ENCODE data around the gene PIAS4. TPM values are rescaled to one million over a fixed set of nuclear protein-coding genes. Genes with fewer than 3 reads are reported as not detected.

Gene PIAS4
- total RNA-seq, 4 donors from 2014 or later, result 10.6 to 21.6 (median 11.2) TPM

GRCh38 chr19:3970808-3971598 is 36.5 kb upstream of the PIAS4 start, which contains the start of gene DAPK3:
Gene DAPK3 (minus strand): TSS chr19:3971099. CDS start chr19:3969735, 1,364 bp downstream.
- ATAC-seq (ENCODE audit: low FRiP score) (peak; percentile 91), DNase-seq (ENCODE audit: low spot score) (peak; percentile 79)
- TF ChIP-seq CTCF (IDR thresholded peaks at IDR 0.05), result no peak

DNA sequence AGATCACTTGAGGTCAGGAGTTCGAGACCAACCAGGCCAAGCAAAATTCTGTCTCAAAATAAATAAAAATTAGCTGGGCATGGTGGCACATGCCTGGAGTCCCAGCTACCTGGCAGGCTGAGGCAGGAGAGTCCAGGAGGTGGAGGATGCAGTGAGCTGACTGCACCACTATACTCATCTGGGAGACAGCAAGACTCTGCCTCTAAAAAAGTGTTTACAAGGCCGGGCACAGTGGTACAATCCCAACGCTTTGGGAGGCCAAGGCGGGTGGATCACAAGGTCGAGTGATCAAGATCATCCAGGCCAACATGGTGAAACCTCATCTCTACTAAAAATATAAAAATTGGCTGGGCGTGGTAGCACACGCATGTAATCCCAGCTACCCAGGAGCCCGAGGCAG is 32.4 kb upstream of the PIAS4 start:
- DNase-seq (ENCODE audit: low spot score) (no peak), ATAC-seq (ENCODE audit: low FRiP score) (no peak)
- TF ChIP-seq CTCF (IDR thresholded peaks at IDR 0.05), result no peak

- TF ChIP-seq CTCF (IDR thresholded peaks at IDR 0.05), result no peak
- no peak for DNase-seq (ENCODE audit: low spot score)
- no peak for ATAC-seq (ENCODE audit: low FRiP score)
Measured at GRCh38 chr19:3975637-3976087, 31.9 kb upstream of the PIAS4 start.

GRCh38 chr19:3976495-3977241 is 30.9 kb upstream of the PIAS4 start:
- TF ChIP-seq CTCF (IDR thresholded peaks at IDR 0.05), result no peak
- DNase-seq (ENCODE audit: low spot score) (no peak), ATAC-seq (ENCODE audit: low FRiP score) (no peak)

- no peak for TF ChIP-seq CTCF (IDR thresholded peaks at IDR 0.05)
- DNase-seq (ENCODE audit: low spot score) (no peak), ATAC-seq (ENCODE audit: low FRiP score) (no peak)
Measured at GRCh38 chr19:3977242-3978143, 30.0 kb upstream of the PIAS4 start.

GRCh38 chr19:3978145-3978544 is 29.4 kb upstream of the PIAS4 start:
- ATAC-seq (ENCODE audit: low FRiP score), result no peak
- DNase-seq (ENCODE audit: low spot score), result no peak

More at GRCh38 chr19:3978145-3978544, 29.4 kb upstream of the PIAS4 start:
- no peak for TF ChIP-seq CTCF (IDR thresholded peaks at IDR 0.05)
